ENCODE data around the gene CAVIN1. TPM values are rescaled to one million over a fixed set of nuclear protein-coding genes. Genes with fewer than 3 reads are reported as not detected.
"Not testable (repeated sequence)": the region's sequence is repeated elsewhere in the genome, so short reads cannot be mapped to it uniquely, and the experiment has no call there.

Gene CAVIN1
- total and polyA plus RNA-seq, 4 donors, result 110 to 277 (median 159) TPM

DNA sequence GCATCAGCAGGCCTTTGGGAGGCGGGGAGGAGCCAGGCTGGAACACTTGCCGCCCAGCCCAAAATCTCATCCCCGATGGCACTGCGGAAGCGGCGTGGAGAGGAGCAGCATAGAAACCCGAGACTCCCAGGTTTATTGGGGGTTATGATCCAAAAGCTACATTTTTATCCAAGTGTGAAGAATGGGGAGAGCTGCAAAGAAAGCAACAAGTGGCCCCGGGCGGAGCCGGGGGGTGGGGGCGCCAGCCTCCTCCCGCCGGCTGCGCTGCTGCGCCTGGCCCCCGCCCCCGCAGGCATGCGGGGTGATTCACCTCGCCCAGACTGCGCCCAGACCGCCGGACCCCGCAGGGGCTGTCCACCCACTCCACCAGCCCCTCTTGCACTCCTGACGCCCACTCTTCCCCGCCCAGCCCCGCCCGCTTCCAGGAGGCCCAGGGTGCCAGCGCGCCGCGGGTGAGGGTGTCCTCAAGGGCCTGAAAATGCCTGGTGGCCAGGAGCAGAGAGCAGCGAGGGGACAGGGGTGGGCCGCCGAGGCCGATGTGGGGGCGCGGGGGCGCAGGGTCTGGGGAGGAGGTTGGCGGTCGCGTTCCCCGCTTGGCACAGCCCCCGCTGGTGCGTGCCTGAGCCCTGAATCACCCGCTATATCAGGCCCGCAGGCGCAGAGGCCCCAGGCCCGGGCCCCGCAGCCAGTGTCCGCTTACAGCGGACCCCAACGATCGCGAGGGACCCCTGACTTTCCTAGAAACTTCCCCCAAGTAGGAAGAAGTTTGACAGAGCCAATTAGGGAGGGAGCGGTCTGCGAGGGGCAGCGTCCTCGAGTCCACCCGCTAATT is 1.3 kb downstream of the CAVIN1 start:
- no peaks in the 10 kb centered on the region for H3K27me3 ChIP-seq (ENCODE audit: control insufficient read depth in 3 of 3, insufficient read depth in 3 of 3, low read length in 2 of 3)
- H3K27ac ChIP-seq (ENCODE audit: low read depth in 1 of 2, low read length in 1 of 2), result peak overlapping the region; percentile 96 to 99
- TF ChIP-seq, protein P1, sequence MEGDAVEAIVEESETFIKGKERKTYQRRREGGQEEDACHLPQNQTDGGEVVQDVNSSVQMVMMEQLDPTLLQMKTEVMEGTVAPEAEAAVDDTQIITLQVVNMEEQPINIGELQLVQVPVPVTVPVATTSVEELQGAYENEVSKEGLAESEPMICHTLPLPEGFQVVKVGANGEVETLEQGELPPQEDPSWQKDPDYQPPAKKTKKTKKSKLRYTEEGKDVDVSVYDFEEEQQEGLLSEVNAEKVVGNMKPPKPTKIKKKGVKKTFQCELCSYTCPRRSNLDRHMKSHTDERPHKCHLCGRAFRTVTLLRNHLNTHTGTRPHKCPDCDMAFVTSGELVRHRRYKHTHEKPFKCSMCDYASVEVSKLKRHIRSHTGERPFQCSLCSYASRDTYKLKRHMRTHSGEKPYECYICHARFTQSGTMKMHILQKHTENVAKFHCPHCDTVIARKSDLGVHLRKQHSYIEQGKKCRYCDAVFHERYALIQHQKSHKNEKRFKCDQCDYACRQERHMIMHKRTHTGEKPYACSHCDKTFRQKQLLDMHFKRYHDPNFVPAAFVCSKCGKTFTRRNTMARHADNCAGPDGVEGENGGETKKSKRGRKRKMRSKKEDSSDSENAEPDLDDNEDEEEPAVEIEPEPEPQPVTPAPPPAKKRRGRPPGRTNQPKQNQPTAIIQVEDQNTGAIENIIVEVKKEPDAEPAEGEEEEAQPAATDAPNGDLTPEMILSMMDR (IDR thresholded peaks at IDR 0.05; ENCODE audit: control extremely low read depth, extremely low read depth), result no peak
- ATAC-seq (ENCODE audit: insufficient read depth, low FRiP score), result peak; percentile 41
- peak overlapping the region; percentile 90 for H3K4me3 ChIP-seq
- WGBS, 2 donors, result 1 to 2% methylated on average over 48 to 59 of the region's 59 CpGs
- DNase-seq, result peak; percentile 51 to 70 (median 63)
- H3K4me1 ChIP-seq (ENCODE audit: control insufficient read depth in 5 of 5, insufficient read depth in 5 of 5, low read length in 5 of 5), result peaks cover 2 to 21% (median 7%) of the 10 kb centered on the region in 5 donors
- peak overlapping the region; percentile 68 to 77 for H3K9ac ChIP-seq (ENCODE audit: insufficient read depth in 1 of 2, low read length in 2 of 2)
- H3K9me3 ChIP-seq (ENCODE audit: control insufficient read depth in 4 of 4, insufficient read depth in 3 of 4, low read length in 3 of 4), result no peaks in the 10 kb centered on the region
- peaks cover 0 to 2% (median 0%) of the 10 kb centered on the region in 4 donors for H3K36me3 ChIP-seq (ENCODE audit: control insufficient read depth in 4 of 4, insufficient read depth in 4 of 4, low read length in 4 of 4)

- 13 to 22% methylated on average over 6 of the region's 6 CpGs for WGBS, 2 donors
- Histone ChIP-seq H3K9me3 (ENCODE audit: control insufficient read depth in 4 of 4, insufficient read depth in 3 of 4, low read length in 3 of 4) (no peaks in the 10 kb centered on the region), H3K4me1 (ENCODE audit: control insufficient read depth in 5 of 5, insufficient read depth in 5 of 5, low read length in 5 of 5) (peaks cover 2 to 21% (median 10%) of the 10 kb centered on the region in 5 donors), H3K4me3 (peak overlapping the region; percentile 90), H3K27me3 (ENCODE audit: control insufficient read depth in 3 of 3, insufficient read depth in 3 of 3, low read length in 2 of 3) (no peaks in the 10 kb centered on the region), H3K9ac (ENCODE audit: insufficient read depth in 1 of 2, low read length in 2 of 2) (no peak overlapping the region), H3K36me3 (ENCODE audit: control insufficient read depth in 4 of 4, insufficient read depth in 4 of 4, low read length in 4 of 4) (peaks cover 0 to 2% (median 0%) of the 10 kb centered on the region in 4 donors), H3K27ac (ENCODE audit: low read depth in 1 of 2, low read length in 1 of 2) (peak overlapping the region; percentile 96 to 99)
- TF ChIP-seq, protein P1 (IDR thresholded peaks at IDR 0.05; ENCODE audit: control extremely low read depth, extremely low read depth), result no peak
- DNase-seq (no peak), ATAC-seq (ENCODE audit: insufficient read depth, low FRiP score) (no peak)
Measured at GRCh38 chr17:42421136-42421506, 1.9 kb downstream of the CAVIN1 start.

DNA sequence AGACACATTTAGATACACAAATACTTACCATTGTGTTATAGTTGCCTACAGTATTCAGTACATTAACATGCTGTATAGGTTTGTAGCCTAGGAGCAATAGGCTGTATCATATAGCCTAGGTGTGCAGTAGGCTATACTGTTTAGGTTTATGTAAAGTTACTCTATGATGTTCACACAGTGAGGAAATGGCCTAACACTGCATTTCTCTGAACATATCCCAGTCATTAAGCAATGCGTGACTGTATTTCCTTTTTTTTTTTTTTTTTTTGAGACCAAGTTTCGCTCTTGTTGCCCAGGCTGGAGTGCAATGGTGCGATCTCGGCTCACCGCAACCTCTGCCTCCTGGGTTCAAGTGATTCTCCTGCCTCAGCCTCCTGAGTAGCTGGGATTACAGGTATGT is 5.1 kb downstream of the CAVIN1 start:
- DNase-seq; H3K9ac ChIP-seq (ENCODE audit: insufficient read depth in 1 of 2, low read length in 2 of 2); H3K27me3 ChIP-seq (ENCODE audit: control insufficient read depth in 3 of 3, insufficient read depth in 3 of 3, low read length in 2 of 3); H3K9me3 ChIP-seq (ENCODE audit: control insufficient read depth in 4 of 4, insufficient read depth in 3 of 4, low read length in 3 of 4); H3K4me3 ChIP-seq; ATAC-seq (ENCODE audit: insufficient read depth, low FRiP score); H3K36me3 ChIP-seq (ENCODE audit: control insufficient read depth in 4 of 4, insufficient read depth in 4 of 4, low read length in 4 of 4); H3K27ac ChIP-seq (ENCODE audit: low read depth in 1 of 2, low read length in 1 of 2): not testable (repeated sequence)
- peaks cover 2 to 24% (median 16%) of the 10 kb centered on the region in 5 donors for H3K4me1 ChIP-seq (ENCODE audit: control insufficient read depth in 5 of 5, insufficient read depth in 5 of 5, low read length in 5 of 5)
- 30 to 52% methylated on average over 5 of the region's 5 CpGs for WGBS, 2 donors

GRCh38 chr17:42414704-42415409 is 8.2 kb downstream of the CAVIN1 start:
- no peak for ATAC-seq (ENCODE audit: insufficient read depth, low FRiP score)
- H3K9ac ChIP-seq (ENCODE audit: insufficient read depth in 1 of 2, low read length in 2 of 2), result no peak overlapping the region
- H3K27me3 ChIP-seq (ENCODE audit: control insufficient read depth in 3 of 3, insufficient read depth in 3 of 3, low read length in 2 of 3), result no peaks in the 10 kb centered on the region
- peaks cover 0 to 2% (median 0%) of the 10 kb centered on the region in 4 donors for H3K36me3 ChIP-seq (ENCODE audit: control insufficient read depth in 4 of 4, insufficient read depth in 4 of 4, low read length in 4 of 4)
- H3K9me3 ChIP-seq (ENCODE audit: control insufficient read depth in 4 of 4, insufficient read depth in 3 of 4, low read length in 3 of 4), result no peaks in the 10 kb centered on the region
- no peak overlapping the region for H3K4me3 ChIP-seq
- 14 to 21% methylated on average over 7 of the region's 7 CpGs for WGBS, 2 donors
- TF ChIP-seq, protein P1 (IDR thresholded peaks at IDR 0.05; ENCODE audit: control extremely low read depth, extremely low read depth), result no peak
- DNase-seq, result peak in 1 of 3 donors; percentile 39
- peak overlapping the region; percentile 49 to 86 for H3K27ac ChIP-seq (ENCODE audit: low read depth in 1 of 2, low read length in 1 of 2)
- H3K4me1 ChIP-seq (ENCODE audit: control insufficient read depth in 5 of 5, insufficient read depth in 5 of 5, low read length in 5 of 5), result peaks cover 3 to 34% (median 14%) of the 10 kb centered on the region in 5 donors

Data from lung (tissue), 12 donors.